LoVo (cell line): Measurements from ENCODE around the gene RAET1E.
"Not testable (repeated sequence)": the region's sequence is repeated elsewhere in the genome, so short reads cannot be mapped to it uniquely, and the experiment has no call there.

Experiments used
- DNase-seq: peaks from one replicate; pipeline ENCODE4 v3.0.0-alpha.2; 2016; ENCODE audit warnings: low spot score

RAET1E gene

DNA sequence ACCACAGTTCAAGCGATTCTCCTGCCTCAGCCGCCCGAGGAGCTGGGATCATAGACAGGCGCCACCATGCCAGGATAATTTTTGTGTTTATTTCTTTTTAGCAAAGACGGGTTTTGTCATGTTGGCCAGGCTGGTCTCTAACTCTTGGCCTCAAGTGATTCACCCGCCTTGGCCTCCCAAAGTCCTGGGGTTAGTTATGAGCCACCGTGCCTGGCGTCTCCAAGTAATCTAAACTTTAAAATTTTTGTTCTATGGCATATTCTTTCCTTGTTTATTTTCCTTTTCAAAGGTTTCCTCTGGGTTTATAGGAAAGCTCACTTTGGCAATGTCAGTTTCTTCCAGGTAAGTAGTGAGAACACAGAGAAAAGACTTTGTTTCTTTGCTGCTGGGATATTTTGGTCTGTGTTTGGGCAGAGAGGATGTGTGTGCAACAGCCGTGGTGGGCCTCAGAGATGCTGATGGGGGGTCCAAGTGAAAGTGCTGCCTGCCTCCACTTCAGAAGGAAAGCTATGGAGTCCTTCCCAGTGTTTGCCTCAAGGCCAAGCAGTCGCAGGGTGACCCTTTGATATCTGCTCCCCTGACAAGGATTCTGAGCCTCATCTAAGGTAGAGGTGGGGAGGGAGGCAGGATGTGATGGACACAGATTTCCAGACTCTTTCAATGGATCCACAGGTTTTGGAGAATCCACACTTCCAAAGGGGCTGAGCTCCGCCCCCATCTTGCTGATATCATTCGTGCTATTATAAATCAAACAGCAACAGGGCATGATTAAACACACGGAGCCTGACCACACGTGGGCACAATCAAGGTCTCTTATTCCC, 36.1 kb downstream of the RAET1E start:
- DNase-seq, result no peak

GRCh38 chr6:149860834-149861602, 36.9 kb downstream of the RAET1E start:
- DNase-seq, result no peak

- DNase-seq, result no peak
Measured at GRCh38 chr6:149860513-149860833, 37.4 kb downstream of the RAET1E start.

DNA sequence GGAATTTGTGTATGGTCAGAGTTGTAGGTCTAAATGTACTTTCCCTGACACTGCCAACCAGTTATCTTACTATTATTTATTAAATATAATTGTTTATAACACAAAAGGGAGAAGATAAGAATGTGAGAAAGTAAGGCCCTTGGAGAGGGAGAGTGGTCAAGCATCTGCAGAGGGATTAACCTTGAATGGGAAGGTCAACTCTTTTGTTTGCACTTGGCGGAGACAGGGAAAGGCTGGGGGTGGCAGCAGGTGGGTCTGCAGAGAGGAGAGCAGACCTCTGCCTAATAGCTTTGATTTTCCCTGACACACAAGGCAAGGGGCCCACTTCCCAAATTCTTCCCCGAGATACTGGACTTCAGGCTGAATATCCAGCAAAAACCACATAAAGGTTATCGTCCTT, 38.0 kb downstream of the RAET1E start:
- DNase-seq, result no peak

- no peak for DNase-seq
Measured at GRCh38 chr6:149859368-149859767, 38.5 kb downstream of the RAET1E start.

- no peak for DNase-seq
Measured at GRCh38 chr6:149857541-149857940, 40.4 kb downstream of the RAET1E start.

DNA sequence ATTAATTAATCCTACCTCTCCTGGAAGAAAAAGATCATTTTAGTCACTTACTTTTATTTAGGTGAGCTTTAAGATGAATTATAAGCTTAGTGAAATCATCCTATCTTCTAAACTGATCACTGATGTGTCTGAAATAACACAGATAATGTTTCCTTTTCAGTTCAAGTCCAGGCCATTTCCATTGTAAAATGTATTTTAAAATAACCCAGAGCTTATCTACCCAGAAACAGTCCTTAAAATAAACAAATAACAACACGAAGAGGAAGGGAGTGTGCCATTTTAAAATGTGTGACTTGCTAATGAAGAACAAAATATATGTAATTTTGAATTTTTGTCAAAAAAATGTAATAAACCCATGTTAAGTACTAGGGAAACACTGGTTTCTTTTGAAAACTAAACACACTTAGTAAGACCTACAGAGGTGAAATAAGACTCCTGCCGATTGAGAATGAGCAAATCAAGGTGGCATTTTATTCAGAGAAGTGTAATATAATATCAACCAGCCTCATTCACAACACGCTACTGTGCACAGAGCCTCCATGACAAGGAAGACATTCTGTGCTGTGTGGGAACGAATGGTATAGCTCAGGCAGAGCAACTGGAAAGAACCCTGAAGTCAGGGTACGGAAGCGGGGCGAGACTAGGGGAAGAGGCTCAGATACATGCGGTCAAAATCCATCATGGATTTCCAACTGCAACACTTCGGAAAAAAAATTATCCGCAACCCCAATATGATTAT, 41.5 kb downstream of the RAET1E start:
- no peak for DNase-seq

- no peak for DNase-seq
Measured at GRCh38 chr6:149855741-149856140, 42.2 kb downstream of the RAET1E start.

DNA sequence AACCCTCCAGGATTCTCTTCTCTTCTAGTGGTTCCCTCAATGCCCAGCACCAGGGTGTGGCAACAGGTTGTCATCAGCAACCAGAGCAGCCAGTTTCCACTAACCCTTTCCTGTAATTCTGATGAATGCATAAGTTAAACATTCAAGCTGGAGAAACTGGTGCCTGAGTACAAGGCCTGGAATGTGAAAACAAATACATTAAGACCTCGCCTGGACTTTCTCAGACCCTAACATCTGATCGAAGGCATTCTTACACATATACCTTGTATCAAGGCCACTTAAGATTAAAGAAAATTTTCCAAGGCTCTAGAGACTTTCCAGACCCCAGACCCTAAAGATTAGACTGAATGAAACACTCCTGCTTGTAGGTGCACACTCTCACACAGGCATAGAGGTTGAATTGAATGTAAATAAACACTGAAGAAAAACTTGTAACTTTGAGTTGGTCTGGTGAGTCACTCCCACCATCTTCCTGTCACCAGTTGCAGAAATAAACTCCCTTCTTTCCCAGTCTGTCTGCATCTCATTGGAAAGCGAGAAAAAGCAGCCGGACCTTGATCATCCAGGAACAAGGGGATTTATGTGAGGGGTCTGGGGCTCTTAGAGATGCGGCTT, 42.8 kb downstream of the RAET1E start:
- DNase-seq, result peak; percentile 77

- DNase-seq, result peak; percentile 64
Measured at GRCh38 chr6:149854532-149854931, 43.4 kb downstream of the RAET1E start.

- not testable (repeated sequence) for DNase-seq
Measured at GRCh38 chr6:149854017-149854416, 43.9 kb downstream of the RAET1E start.

- DNase-seq, result no peak
Measured at GRCh38 chr6:149852881-149853280, 45.0 kb downstream of the RAET1E start.

- no peak for DNase-seq
Measured at GRCh38 chr6:149852180-149852579, 45.7 kb downstream of the RAET1E start.

- DNase-seq, result no peak
Measured at GRCh38 chr6:149851461-149852110, 46.3 kb downstream of the RAET1E start.

DNA sequence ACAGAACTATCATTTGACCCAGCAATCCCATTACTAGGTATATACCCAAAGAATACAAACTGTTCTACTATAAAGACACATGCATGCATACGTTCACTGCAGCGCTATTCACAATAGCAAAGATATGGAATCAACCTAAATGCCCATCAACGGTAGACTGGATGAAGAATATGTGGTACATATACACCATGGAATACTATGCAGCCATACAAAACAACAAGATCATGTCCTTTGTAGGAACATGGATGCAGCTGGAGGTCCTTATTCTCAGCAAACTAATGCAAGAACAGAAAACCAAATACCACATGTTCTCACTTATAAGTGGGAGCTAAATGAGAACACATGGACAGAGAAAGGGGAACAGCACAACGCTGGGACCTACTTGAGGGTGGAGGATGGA, 49.6 kb downstream of the RAET1E start:
- not testable (repeated sequence) for DNase-seq
